Measurements from ENCODE around the gene PLSCR4.

Gene PLSCR4

GRCh38 chr3:146189519-146190173, 61.3 kb downstream of the PLSCR4 start:
- peak; percentile 48 for DNase-seq

GRCh38 chr3:146187334-146187950, 63.5 kb downstream of the PLSCR4 start:
- no peak for DNase-seq

- DNase-seq = no peak
These were observed 66.5 kb downstream of the PLSCR4 start for GRCh38 chr3:146184241-146185015.

GRCh38 chr3:146181216-146181615, 69.7 kb downstream of the PLSCR4 start:
- DNase-seq = no peak

GRCh38 chr3:146180376-146180775, 70.5 kb downstream of the PLSCR4 start:
- no peak for DNase-seq

GRCh38 chr3:146178006-146178689, 72.8 kb downstream of the PLSCR4 start:
- no peak for DNase-seq

- no peak for DNase-seq
These were observed 73.4 kb downstream of the PLSCR4 start for GRCh38 chr3:146177519-146177918.

GRCh38 chr3:146177072-146177471, 73.8 kb downstream of the PLSCR4 start:
- DNase-seq = no peak

- no peak for DNase-seq
These were observed 78.3 kb downstream of the PLSCR4 start for GRCh38 chr3:146172586-146172985.

GRCh38 chr3:146170591-146170990, 80.3 kb downstream of the PLSCR4 start:
- no peak for DNase-seq

GRCh38 chr3:146169891-146170290, 81.0 kb downstream of the PLSCR4 start:
- DNase-seq = no peak

- no peak for DNase-seq
These were observed 84.1 kb downstream of the PLSCR4 start for GRCh38 chr3:146166826-146167225.

GRCh38 chr3:146166415-146166821, 84.5 kb downstream of the PLSCR4 start:
- DNase-seq = no peak

GRCh38 chr3:146165877-146166276, 85.0 kb downstream of the PLSCR4 start:
- DNase-seq = no peak

- no peak for DNase-seq
These were observed 85.7 kb downstream of the PLSCR4 start for GRCh38 chr3:146164971-146165769.

GRCh38 chr3:146164506-146164905, 86.4 kb downstream of the PLSCR4 start:
- no peak for DNase-seq

GRCh38 chr3:146164071-146164470, 86.8 kb downstream of the PLSCR4 start:
- DNase-seq = no peak

- DNase-seq = no peak
These were observed 87.3 kb downstream of the PLSCR4 start for GRCh38 chr3:146163584-146163983.

GRCh38 chr3:146162561-146162960, 88.3 kb downstream of the PLSCR4 start:
- DNase-seq = no peak

- no peak for DNase-seq
These were observed 89.3 kb downstream of the PLSCR4 start for GRCh38 chr3:146161663-146162002.

GRCh38 chr3:146160964-146161662, 89.8 kb downstream of the PLSCR4 start, which contains the start of gene PLOD2:
PLOD2 (minus strand) TSS chr3:146161184; CDS start chr3:146160989, 195 bp downstream.
- DNase-seq = peak; percentile 41

Measured in KG1 (cell line).